ENCODE measurements around the gene PPM1D.

PPM1D gene

DNA sequence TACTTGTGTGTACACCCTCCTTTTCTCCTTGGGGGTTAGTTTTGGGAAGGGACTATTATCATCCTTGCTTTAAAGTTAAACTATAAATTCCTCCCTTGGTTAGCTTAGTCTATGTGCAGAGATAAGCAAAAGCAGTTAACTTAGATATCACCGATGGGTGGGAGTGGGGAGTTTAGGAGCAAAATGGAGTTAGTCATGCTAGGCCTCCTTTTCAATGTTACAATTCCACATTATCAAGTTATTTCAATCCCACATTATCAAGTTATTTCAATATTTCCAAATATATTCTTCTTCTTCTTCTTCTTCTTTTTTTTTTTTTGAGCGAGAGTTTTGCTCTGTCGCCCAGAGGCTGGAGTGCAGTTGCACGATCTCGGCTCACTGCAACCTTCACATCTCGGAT is 76.0 kb downstream of the PPM1D start:
- no peak for DNase-seq

DNA sequence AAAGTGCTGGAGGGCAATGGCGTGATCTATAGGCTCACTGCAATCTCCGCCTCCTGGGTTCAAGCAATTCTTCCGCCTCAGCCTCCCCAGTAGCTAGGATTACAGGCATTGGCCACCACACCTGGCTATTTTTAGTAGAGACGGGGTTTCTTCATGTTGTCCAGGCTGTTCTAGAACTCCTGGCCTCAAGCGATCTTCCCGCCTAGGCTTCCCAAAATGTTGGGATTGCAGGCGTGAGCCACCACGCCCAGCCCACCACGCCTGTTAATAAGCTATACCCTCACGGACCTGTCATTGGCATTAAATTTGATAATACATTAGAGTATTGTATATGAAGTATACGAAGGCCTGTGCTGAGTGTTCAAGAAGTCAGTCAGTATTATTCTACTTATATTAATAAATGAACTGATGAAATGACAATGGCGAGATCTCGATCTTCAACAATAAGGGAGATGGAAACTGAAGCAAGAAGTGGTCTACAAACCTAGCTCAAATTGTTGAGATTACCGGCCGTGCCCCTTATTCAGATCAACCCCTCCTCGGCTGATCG is 76.8 kb downstream of the PPM1D start:
- no peak for DNase-seq

DNA sequence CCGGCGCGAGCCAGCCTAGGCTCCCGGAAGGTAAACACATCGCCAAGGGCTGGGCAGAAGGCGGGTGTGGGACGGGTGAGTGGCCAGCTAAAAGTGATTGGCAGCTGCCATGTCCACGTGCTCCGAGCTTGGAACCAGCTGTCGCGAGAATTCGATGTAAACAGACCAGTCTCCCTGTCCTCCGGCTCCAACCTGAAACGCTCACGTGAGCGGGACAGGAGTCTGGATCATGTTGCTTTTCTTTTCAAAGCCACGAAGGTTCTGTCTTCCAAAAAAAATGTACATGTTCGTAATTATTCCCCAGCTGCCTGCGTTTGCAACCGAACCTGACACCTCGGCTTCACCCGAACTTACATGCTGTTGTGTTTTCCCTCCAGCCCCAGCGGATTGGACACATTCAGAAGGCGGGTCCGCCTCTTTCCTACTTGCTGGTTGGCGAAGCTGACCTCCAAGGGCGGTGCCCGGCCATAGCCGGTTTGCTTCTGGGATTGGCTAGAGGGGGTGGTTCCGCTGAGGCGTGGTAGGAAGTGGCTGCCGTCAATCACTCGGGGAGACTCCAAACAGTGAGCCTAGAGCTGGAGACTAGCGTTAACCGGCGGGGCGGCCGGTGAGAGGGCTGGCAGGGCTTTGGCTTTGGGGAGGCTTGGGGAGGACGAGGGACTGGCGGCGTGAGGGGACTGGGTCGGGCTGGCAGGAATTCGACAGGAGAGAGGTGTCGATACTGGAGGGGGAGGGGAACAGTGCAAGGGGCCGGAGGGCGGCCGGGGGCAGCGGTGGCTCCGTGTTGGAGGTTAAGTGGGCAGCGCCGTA is 77.5 kb downstream of the PPM1D start, which contains the start of gene BCAS3:
Gene BCAS3 (plus strand): TSS at position 544 of the 810 bp plus-strand sequence.
- peak; percentile 86 to 94 (median 92) for DNase-seq

DNA sequence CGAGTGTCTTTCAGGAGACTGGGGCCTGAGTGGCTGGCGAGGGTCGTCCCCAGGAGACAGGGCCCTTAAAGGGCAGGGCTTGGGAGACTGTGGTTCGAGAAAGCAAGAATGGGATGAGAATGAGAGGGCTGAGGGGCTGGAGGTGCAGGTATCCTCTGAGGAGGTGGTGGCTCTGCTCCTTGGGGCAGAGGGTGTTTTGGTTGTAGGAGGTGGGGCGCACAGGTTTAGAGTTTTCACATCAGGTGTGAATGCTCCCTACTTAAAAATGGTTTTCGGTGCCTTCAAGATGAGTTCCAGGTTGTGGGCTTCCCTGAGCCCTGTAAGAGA is 78.1 kb downstream of the PPM1D start:
- no peak for DNase-seq

DNA sequence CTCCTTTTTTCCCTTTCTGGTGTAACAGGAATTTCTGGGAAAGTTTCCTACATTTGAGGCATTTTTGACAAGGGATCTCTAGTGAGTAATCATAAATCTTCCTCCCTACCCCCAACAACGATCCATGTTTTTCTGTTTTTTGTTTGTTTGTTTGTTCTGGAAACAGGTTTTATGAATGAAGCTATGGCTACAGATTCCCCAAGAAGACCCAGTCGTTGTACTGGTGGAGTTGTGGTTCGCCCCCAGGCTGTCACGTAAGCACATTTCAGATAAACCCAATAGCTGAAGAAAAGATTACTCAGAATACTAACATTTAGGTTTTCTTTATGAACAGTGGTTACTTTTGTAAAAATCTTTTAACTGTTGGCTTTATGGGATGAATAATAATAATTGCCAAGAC is 79.3 kb downstream of the PPM1D start:
- DNase-seq: no peak

DNA sequence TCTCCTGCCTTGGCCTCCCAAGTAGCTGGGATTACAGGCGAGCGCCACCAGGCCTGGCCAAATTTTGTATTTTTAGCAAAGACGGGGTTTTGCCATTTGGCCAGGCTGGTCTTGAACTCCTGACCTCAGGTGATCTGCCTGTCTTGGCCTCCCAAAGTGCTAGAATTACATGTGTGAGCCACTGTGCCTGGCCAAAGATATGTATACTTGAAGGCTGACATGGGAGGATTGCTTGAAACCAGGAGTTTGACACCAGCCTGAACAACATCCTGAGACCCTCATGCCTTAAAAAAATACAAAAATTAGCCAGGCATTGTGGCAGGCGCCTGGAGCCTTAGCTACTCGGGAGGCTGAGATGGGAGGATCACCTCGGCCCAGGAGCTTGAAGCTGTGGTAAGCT is 80.8 kb downstream of the PPM1D start:
- DNase-seq: no peak

DNA sequence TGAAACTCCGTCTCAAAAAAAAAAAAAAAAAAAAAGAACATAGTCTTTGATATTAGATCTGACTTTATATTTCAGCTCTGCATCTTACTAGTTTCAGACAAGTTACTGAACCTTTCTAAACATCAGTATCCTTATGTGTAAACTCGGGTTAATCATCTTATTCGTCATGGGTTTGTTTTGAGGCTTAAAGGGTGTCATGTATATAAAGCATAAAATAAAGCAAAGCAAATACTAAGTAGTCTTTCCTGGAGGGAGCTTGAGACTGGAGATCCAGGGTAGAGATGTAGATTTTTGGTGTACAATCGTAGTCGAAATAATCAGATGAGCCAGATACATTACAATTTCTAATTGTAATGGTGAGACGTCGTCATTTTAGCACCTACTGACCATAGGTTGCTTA is 85.4 kb downstream of the PPM1D start:
- DNase-seq: no peak

DNA sequence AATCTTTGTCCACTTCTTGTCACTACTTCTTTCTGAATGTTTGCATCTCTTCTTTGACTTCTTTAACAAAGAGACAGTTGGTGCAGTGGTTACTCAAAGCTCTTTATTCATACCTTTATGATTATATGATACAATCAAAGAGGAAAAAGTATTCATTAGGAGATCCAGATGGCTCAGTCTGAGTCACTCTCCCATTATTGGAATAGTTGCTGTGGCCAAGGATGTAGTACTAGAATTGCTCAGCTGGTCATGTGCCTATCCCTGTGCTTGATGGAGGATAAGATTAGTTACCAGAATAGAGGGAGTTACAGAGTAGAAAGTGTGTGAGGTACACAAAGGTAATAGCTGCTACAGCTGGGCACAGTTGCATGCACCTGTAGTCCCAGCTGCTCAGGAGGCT is 96.0 kb downstream of the PPM1D start:
- no peak for DNase-seq

DNA sequence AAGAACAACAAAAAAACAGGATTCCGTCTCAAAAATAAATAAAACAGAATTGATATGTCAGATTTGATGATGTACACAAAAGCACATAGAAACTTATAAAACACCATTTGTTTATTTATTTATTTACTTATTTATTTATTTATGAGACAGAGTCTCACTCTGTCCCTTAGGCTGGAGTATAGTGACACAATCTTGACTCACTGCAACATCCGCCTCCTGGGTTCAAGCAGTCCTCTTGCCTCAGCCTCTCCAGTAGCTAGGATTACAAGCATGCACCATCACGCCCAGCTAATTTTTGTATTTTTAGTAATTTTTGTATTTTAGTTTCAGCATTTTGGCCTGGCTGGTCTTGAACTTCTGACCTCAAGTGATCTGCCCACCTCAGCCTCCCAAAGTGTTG is 99.1 kb downstream of the PPM1D start:
- DNase-seq: no peak

DNA sequence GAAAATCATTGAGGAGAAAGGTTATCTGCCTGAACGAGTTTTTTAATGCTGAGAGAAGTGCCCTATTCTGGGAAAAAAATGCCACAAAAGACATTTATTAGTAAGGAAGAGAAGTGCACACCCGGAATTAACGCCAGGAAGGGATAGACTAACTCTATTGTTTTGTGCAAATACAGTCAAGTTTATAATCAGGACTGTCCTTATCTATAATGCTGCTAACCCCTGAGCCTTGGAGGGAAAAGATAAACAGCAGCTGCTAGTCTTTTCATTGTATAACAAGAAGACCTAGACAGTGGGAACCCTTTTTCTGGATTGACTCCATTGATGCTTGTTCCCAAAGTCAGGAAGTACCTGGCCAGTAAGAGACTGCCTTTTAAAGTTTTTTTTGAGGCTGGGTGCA is 104.2 kb downstream of the PPM1D start:
- DNase-seq: no peak

DNA sequence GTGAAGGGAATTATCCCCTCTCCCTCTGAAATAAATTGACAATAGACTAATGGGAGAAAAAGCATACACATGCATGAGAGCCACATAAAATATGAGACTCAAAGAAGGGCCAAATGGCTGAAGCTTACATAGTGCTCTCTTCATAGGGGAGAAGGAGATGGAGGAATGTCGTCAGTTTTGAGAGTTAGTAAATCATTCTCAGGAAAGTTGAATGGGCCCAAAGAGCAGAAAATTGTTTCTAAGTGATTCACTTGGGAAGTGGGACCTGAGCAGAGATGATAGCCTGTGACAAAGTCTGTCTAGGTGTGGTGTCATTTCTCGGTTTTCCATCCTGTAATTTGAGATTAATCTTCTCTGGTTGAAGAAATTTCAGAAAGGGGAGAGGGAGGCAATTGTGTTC is 112.7 kb downstream of the PPM1D start:
- no peak for DNase-seq

DNA sequence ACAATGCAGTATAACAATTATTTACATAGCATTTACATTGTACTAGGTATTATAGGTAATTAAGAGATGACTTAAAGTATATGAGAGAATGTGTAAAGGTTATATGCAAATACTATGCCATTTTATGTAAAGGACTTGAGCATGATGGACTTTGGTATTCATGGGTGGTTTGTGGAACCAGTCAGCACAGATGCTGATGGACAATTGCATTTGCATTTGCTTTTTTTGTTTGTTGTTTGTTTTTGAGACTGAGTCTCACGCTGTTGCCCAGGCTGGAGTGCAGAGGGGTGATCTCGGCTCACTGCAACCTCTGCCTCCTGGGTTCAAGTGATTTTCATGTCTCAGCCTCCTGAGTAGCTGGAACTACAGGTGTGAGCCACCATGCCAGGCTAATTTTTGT is 113.6 kb downstream of the PPM1D start:
- no peak for DNase-seq

Data from activated CD4-positive, CD25-positive, alpha-beta regulatory T cell (primary cell).